Superior temporal gyrus (tissue), 1 donor: ENCODE results near the gene BCAR1.
"Not testable (repeated sequence)": the region's sequence is repeated elsewhere in the genome, so short reads cannot be mapped to it uniquely, and the experiment has no call there.

Experiments
- DNase-seq: peaks from one replicate; pipeline ENCODE4 v3.0.0-alpha.2; 2016; ENCODE audit errors: extremely low spot score

The BCAR1 gene

DNA sequence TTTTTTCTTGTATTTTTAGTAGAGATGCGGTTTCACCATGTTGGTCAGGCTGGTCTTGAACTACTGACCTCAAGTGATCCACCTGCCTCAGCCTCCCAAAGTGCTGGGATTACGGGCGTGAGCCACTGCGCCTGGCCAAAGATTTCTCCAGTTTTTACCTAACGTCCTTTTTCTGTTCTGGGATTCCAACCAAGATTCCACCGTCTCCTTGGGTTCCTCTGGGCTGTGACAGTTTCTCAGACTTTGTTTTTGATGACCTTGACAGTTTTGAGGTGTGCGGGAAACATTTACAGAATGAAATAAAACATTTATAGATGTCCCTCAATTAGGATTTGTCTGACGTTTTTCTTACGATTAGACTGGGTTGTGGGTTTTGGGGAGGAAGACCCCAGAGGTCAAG lies 17.9 kb upstream of the BCAR1 start:
- DNase-seq: not testable (repeated sequence)

- DNase-seq: peak; percentile 60
Observed at GRCh38 chr16:75267631-75268264, 16.3 kb upstream of the BCAR1 start.

DNA sequence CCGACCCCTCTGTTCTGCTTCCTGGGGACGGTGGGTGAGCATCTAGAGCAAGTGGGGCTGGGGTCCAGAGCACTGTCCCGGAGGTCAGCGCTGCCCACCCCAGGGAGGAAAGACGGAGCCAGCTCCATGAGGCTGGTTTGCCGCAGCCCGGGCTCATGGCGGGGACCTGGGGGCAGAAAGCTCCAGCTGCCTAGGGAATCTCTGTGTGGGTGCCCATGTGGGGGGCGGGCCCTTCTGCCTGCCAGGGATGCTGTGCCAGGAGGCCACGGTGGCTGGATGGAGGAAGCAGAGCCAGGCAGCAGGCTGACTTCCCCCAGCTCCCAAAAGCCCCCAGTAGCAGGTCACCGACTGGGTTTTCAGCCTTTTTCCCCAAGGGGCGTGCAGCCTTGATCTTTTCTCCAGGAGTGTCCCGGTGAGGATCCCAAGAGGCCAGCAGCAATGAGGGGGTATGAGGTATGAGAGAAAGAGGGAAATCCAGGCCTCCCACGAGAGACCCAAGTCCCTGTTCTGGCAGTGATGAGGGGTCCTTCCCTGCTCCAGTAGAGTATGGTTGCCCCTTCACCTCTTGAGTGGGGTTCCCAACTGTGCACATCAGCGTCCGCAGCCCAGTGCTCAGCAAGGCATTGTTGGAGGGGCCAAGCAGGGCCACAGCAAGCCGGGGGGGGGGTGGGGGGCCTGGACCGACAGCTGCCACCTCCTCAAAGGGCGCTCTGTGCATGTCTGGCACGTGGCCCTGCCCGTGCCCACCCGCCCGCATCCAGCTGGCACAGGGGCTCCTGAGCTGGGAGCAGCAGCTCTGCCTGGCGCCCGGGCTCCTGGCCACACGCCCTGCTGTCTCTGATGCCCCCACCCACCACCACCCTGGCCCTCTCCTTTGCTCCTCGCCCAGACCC lies 15.6 kb upstream of the BCAR1 start:
- DNase-seq: peak; percentile 79

GRCh38 chr16:75265911-75266701 lies 14.7 kb upstream of the BCAR1 start:
- DNase-seq: peak; percentile 77

GRCh38 chr16:75264999-75265910 lies 13.8 kb upstream of the BCAR1 start:
- peak; percentile 47 for DNase-seq

GRCh38 chr16:75264457-75264998 lies 13.1 kb upstream of the BCAR1 start:
- peak; percentile 78 for DNase-seq

- peak; percentile 25 for DNase-seq
Observed at GRCh38 chr16:75263963-75264445, 12.6 kb upstream of the BCAR1 start.

DNA sequence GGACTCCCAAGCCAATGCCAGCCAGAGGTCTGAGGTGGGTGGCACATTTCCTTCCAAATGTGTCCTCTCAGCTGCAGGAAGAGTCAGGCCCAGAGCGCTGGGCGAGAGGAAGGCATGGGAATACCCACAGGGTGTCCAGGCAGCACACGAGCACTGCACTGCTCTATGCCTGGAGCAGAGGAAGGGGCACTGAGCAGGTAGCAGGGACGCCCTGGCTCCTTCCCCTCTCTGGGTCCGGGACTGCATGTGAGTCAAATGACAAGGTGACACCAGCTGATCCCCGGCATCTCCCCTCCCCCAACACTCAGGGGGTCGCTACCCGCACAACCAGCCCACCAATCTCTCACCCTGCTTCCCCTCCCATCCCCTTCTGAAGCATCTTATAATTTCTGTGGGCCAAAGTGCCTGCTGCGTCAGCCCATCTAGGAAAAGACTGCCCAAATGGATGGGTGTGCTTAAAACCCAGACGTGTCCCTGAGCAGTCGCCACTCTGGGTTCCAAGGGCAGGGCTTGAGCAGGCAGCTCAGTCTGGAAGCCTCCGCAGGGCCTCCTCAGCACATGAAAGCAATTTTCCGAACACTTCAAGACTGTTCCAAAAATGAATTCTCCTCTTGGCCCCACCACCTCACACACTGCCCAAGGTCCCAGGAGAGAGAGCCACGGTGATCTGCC lies 12.0 kb upstream of the BCAR1 start:
- no peak for DNase-seq

- no peak for DNase-seq
Observed at GRCh38 chr16:75262800-75263127, 11.3 kb upstream of the BCAR1 start.

- no peak for DNase-seq
Observed at GRCh38 chr16:75262104-75262799, 10.8 kb upstream of the BCAR1 start.

GRCh38 chr16:75261590-75262078 lies 10.2 kb upstream of the BCAR1 start:
- no peak for DNase-seq

- DNase-seq: no peak
Observed at GRCh38 chr16:75260851-75261589, 9.6 kb upstream of the BCAR1 start.

DNA sequence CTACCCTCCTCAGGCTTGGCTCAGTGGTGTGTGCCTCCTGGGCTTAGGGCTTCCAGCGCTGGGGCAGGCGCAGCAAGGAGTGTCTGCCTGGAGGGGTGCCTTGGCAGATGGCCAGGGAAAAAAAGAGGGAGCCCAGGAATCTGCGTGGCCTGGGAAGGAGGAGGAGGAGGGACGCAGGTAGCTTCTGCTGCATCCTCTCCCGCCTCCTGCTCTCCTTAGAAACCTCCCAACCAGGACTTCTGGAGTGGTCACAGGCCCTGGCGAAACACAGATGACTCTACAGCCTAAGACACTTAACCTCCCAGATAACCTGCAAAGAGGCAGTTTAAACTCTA lies 7.3 kb upstream of the BCAR1 start:
- DNase-seq: no peak

GRCh38 chr16:75257886-75258806 lies 6.7 kb upstream of the BCAR1 start:
- no peak for DNase-seq

GRCh38 chr16:75256696-75257343 lies 5.4 kb upstream of the BCAR1 start:
- DNase-seq: peak; percentile 53

GRCh38 chr16:75256059-75256571 lies 4.7 kb upstream of the BCAR1 start:
- no peak for DNase-seq

- DNase-seq: peak; percentile 13
Observed at GRCh38 chr16:75254359-75254837, 3.0 kb upstream of the BCAR1 start.
